Stomach (tissue), 9 donors: ENCODE data around the gene NCAN. TPM values are rescaled to one million over a fixed set of nuclear protein-coding genes. Genes with fewer than 3 reads are reported as not detected.

Experiments
- DNase-seq, 2 donors: peaks; one replicate each; pipeline versions ENCODE4 v3.0.0 to v3.0.0-alpha.2; 2013 to 2019
- H3K27ac ChIP-seq, 5 donors: fragments of 200-600 bp in 4 of 5; sonication (generic) in 4 of 5; one replicate each; pipeline ENCODE4 v1.5.1; 2013 to 2019; ENCODE audit warnings: mild to moderate bottlenecking in 1 of 5, moderate library complexity in 1 of 5
- H3K27me3 ChIP-seq, 3 donors: fragments of 200-600 bp; sonication (generic); one replicate each; pipeline ENCODE4 v1.5.1; 2017 to 2019; ENCODE audit warnings: mixed run types in 1 of 3
- H3K36me3 ChIP-seq, 4 donors: fragments of 200-600 bp; sonication (generic); 1 replicate in 3 of 4; 2 replicates in 1 of 4; pipeline ENCODE4 v1.5.1; 2016 to 2019
- H3K4me1 ChIP-seq, 4 donors: fragments of 200-600 bp; sonication (generic); one replicate each; pipeline ENCODE4 v1.5.1; 2016 to 2019
- H3K4me3 ChIP-seq, 4 donors: fragments of 200-600 bp; sonication (generic) in 3 of 4; one replicate each; pipeline ENCODE4 v1.5.1; 2016 to 2019; ENCODE audit warnings: mild to moderate bottlenecking in 1 of 4
- H3K9me3 ChIP-seq, 4 donors: fragments of 200-600 bp; sonication (generic); one replicate each; pipeline ENCODE4 v1.5.1; 2016 to 2019
- EP300 ChIP-seq: sonication (generic); formaldehyde crosslinking; IDR thresholded peaks from one replicate; pipeline ENCODE4 v1.6.1; 2017; ENCODE audit warnings: antibody characterized with exemption
- POLR2A ChIP-seq, 4 donors: fragments of 450-650 bp; IDR thresholded peaks; one replicate each; pipeline ENCODE4 v1.6.1; 2016; ENCODE audit warnings: antibody characterized with exemption in 4 of 4, control low read depth in 2 of 4, mild to moderate bottlenecking in 1 of 4, moderate library complexity in 1 of 4
- POLR2AphosphoS5 ChIP-seq, 3 donors: sonication (generic); formaldehyde crosslinking; IDR thresholded peaks; one replicate each; pipeline ENCODE4 v1.6.1; 2016; ENCODE audit warnings: antibody characterized with exemption in 3 of 3
- WGBS, 5 donors: extraction: QIAGEN DNeasy Blood & Tissue Kit in 3 of 5; methylation state at CpG; one replicate each; pipeline versions ENCODE4 v1.1.5 to v1.1.7; 2013 to 2018; 5-methylcytosine and 5-hydroxymethylcytosine counted together
- intact Hi-C: fragments of 100-400 bp; cut with DNase I; formaldehyde crosslinking; loops from one replicate; pipeline ENCODE4 v1.15.1; 2023; ENCODE audit warnings: low total_unique reads
- polyA plus RNA-seq, 3 donors: library from polyadenylated mRNA; stranded (reverse); fragments of 200-250 nt; gene quantifications; one replicate each; pipeline ENCODE4 v1.2.3, GENCODE V29; 2013
- total RNA-seq, 5 donors: library from RNA; depleted of rRNA; stranded (reverse); fragments of >200 nt; gene quantifications; one replicate each; pipeline versions ENCODE4 v1.1.0 to v1.2.3, GENCODE V29; 2014 to 2016
- TF ChIP-seq, protein P1 (sequence below), 7 experiments: fragments of 450-650 bp in 4 of 7; fragments of 200-600 bp in 3 of 7; sonication (generic) in 3 of 7; IDR thresholded peaks; one replicate each; pipeline ENCODE4 v1.5.1; 2016 to 2019; ENCODE audit warnings: antibody characterized with exemption in 7 of 7, control low read depth in 2 of 7, mild to moderate bottlenecking in 1 of 7
- donor health status: healthy with polysubstance abuse.
- donor health status: Bipolar disorder and iron deficiency.
- donor health status: healthy.

Gene NCAN
- total and polyA plus RNA-seq, 8 donors, result 0.05 to 1.7 (median 0.06) TPM; not detected in 5

DNA sequence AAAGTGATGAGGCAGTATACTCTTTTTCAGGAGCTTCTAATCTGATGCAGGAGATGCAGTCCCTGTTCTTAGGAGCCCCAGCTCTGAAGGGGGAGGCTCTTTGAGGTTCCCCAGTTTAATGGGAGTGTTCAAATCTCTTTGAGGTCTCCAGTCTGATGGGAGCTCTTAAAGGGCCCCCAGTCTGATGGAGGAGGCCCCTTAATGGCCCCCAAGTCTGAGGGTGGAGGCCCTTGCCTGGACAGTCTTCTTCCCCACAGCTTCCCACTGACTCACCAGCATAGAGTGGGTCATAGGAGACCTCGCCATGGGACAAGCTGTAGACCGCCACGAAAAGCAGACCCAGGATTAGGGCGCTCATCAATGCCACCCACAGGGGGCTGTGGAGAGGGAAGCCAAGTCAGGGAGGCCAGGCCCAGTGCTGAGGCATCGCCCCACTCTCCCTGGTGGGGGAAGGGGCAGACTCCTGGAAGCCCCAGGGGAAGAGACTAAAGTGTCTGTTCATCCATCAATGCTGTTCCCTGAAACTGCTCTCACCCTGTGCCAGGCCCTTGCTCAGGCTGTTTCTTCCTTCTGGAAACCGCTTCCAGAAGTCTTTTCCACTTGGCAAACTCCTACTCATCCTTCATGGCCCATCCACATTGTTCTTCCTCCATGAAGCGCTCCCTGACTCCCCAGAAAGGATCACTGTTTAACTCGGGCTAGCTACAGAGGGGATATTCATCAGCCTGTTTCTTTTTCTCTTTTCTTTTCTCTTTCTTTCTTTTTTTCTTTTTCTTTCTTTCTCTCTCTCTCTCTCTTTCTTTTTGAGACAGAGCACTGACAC, 59.2 kb downstream of the NCAN start:
- H3K9me3 ChIP-seq, result no peaks in the 10 kb centered on the region
- TF ChIP-seq EP300, result no peak
- TF ChIP-seq, protein P1, sequence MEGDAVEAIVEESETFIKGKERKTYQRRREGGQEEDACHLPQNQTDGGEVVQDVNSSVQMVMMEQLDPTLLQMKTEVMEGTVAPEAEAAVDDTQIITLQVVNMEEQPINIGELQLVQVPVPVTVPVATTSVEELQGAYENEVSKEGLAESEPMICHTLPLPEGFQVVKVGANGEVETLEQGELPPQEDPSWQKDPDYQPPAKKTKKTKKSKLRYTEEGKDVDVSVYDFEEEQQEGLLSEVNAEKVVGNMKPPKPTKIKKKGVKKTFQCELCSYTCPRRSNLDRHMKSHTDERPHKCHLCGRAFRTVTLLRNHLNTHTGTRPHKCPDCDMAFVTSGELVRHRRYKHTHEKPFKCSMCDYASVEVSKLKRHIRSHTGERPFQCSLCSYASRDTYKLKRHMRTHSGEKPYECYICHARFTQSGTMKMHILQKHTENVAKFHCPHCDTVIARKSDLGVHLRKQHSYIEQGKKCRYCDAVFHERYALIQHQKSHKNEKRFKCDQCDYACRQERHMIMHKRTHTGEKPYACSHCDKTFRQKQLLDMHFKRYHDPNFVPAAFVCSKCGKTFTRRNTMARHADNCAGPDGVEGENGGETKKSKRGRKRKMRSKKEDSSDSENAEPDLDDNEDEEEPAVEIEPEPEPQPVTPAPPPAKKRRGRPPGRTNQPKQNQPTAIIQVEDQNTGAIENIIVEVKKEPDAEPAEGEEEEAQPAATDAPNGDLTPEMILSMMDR (IDR thresholded peaks at IDR 0.05), result no peak
- TF ChIP-seq POLR2AphosphoS5 (IDR thresholded peaks at IDR 0.05), result no peak
- no peak for TF ChIP-seq POLR2A (IDR thresholded peaks at IDR 0.05)
- no peak for DNase-seq
- H3K27ac ChIP-seq, result no peak overlapping the region
- peaks cover 4 to 10% (median 9%) of the 10 kb centered on the region in 4 donors for H3K36me3 ChIP-seq
- no peak overlapping the region for H3K4me3 ChIP-seq
- intact Hi-C loops, result no loop called here
- 88 to 97% (median 90%) methylated on average over 8 of the region's 8 CpGs for WGBS, 5 donors
- H3K27me3 ChIP-seq, result peaks cover 0 to 22% (median 11%) of the 10 kb centered on the region in 3 donors
- peaks cover 9 to 16% (median 14%) of the 10 kb centered on the region in 4 donors for H3K4me1 ChIP-seq

DNA sequence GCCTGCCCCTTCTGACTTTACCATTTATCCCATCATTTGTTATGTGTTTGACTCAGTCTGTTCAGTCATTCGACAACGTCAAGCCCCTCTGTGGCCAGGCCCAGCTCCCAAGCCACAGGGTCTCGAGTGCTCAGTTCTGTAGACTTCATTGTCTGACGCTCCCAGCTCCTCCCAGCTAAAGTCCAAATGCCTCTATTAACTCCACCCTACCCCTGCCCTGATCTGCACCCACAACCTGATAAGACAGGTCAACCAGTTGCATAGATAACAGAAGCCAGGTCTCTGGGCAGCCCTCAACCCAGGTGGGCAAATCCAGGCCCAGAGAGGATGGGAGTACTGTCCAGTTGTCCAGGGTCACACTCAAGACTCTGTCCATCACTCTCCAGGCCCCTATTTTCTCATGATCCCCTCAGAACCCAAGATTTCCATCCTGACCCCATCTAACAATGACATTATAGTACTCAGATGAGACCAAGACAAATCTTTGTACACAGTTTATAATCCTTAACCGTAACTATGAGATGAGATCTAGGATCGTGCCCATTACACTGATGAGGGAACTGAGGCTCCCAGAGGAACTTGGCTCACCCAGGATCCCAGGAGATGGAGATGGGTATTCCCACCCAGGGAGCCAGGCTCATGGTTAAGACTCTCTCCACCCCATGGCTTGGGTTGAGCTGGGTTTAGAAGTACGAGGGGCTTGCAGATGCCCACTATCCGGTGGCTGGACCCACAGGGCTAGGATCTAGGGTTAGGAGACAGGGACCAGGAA, 60.3 kb downstream of the NCAN start:
- H3K4me3 ChIP-seq, result peak overlapping the region in 1 of 4 donors; percentile 48
- no peak for TF ChIP-seq POLR2A (IDR thresholded peaks at IDR 0.05)
- TF ChIP-seq, protein P1 (IDR thresholded peaks at IDR 0.05), result no peak
- no peak for TF ChIP-seq EP300
- no peak for TF ChIP-seq POLR2AphosphoS5 (IDR thresholded peaks at IDR 0.05)

DNA sequence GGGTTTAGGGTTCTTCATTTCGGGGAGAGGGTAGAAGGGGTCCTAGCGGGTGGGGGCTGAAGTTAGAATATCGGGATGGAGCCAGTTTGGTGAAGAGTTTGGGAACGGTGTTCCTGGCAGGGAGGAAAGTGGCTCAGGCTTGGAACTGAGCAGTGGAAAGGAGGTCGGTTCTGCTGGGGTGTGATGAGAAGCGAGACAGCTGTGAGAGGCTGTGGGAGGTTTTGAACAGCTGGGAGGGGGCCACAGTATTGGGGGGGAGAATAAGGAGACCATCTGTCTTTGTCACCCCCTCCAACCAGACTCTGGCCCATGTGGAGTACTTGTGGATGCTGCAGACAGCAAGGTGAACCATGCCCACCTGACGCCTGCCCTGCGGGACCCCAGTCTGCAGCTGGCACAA, 62.4 kb downstream of the NCAN start:
- TF ChIP-seq POLR2AphosphoS5 (IDR thresholded peaks at IDR 0.05), result no peak
- no peak for TF ChIP-seq POLR2A (IDR thresholded peaks at IDR 0.05)
- TF ChIP-seq EP300, result no peak
- TF ChIP-seq, protein P1 (IDR thresholded peaks at IDR 0.05), result no peak

More for the DNA sequence above, 60.3 kb downstream of the NCAN start:
- Histone ChIP-seq H3K9me3 (no peaks in the 10 kb centered on the region), H3K36me3 (peaks cover 14 to 21% (median 19%) of the 10 kb centered on the region in 4 donors), H3K4me1 (peaks cover 9 to 16% (median 14%) of the 10 kb centered on the region in 4 donors), H3K27ac (no peak overlapping the region), H3K27me3 (peaks cover 0 to 22% (median 11%) of the 10 kb centered on the region in 3 donors)
- no peak for DNase-seq
- 74 to 81% (median 79%) methylated on average over 8 of the region's 8 CpGs for WGBS, 5 donors
- intact Hi-C loops, result no loop called here

More for the DNA sequence above, 62.4 kb downstream of the NCAN start:
- Histone ChIP-seq H3K27me3 (peaks cover 0 to 22% (median 11%) of the 10 kb centered on the region in 3 donors), H3K27ac (no peak overlapping the region), H3K4me3 (no peak overlapping the region), H3K36me3 (peaks cover 27 to 42% (median 41%) of the 10 kb centered on the region in 4 donors), H3K4me1 (peaks cover 9 to 16% (median 14%) of the 10 kb centered on the region in 4 donors), H3K9me3 (no peaks in the 10 kb centered on the region)
- 79 to 89% (median 82%) methylated on average over 8 of the region's 8 CpGs for WGBS, 5 donors
- intact Hi-C loops, result no loop called here
- DNase-seq, result peak in 1 of 2 donors; percentile 43
